PC-9 (cell line): ENCODE data around the gene CTNNA3. TPM values are rescaled to one million over a fixed set of nuclear protein-coding genes. Genes with fewer than 3 reads are reported as not detected.

Source experiments
- BruUV-seq: library from RNA; stranded (reverse); fragments of 400-500 nt; replicated peaks from 2 replicates; lab custom pipeline; 2021; lab: Mats Ljungman, UMichigan
- CTCF ChIA-PET: fragments of 300-600 bp; sonication (Branson Sonifier 250); formaldehyde crosslinking; loops from one replicate; lab custom pipeline; 2022; ENCODE audit warnings: antibody characterized with exemption; lab: Charles Lee
- POLR2A ChIA-PET: fragments of 300-600 bp; sonication (Branson Sonifier 250); formaldehyde crosslinking; loops from one replicate; lab custom pipeline; 2022; ENCODE audit warnings: antibody characterized with exemption; ENCODE audit not compliant: unreplicated experiment; lab: Charles Lee
- DNase-seq, 2 experiments: peaks; one replicate each; pipeline versions ENCODE4 v3.0.0 to v3.0.0-alpha.2; 2015 to 2022; ENCODE audit warnings: mixed read lengths in 1 of 2
- H2AFZ ChIP-seq: fragments of 200-600 bp; sonication (generic); 2 replicates; pipeline ENCODE4 v1.8.1; 2017; ENCODE audit warnings: antibody characterized with exemption
- H3F3A ChIP-seq: fragments of 200-600 bp; sonication (generic); 2 replicates; pipeline ENCODE4 v1.8.1; 2017; ENCODE audit warnings: antibody characterized with exemption, mild to moderate bottlenecking, low read depth; ENCODE audit not compliant: insufficient read depth
- H3K27ac ChIP-seq: fragments of 200-600 bp; sonication (generic); 2 replicates; pipeline ENCODE4 v1.6.1; 2016; ENCODE audit warnings: mixed run types
- H3K27me3 ChIP-seq: fragments of 200-600 bp; sonication (generic); 2 replicates; pipeline ENCODE4 v1.6.1; 2016; ENCODE audit warnings: low read depth, mixed run types; ENCODE audit not compliant: insufficient read depth
- H3K36me3 ChIP-seq: fragments of 200-600 bp; sonication (generic); 2 replicates; pipeline ENCODE4 v1.6.1; 2016; ENCODE audit warnings: low read depth, mixed run types
- H3K4me1 ChIP-seq: fragments of 200-600 bp; sonication (generic); replicated peaks from 2 replicates; pipeline ENCODE4 v1.6.1; 2016; ENCODE audit warnings: mixed run types; ENCODE audit not compliant: insufficient read depth
- H3K4me2 ChIP-seq: fragments of 200-600 bp; sonication (generic); 2 replicates; pipeline ENCODE4 v1.6.1; 2017; ENCODE audit warnings: mixed run types
- H3K4me3 ChIP-seq: fragments of 200-600 bp; sonication (generic); 2 replicates; pipeline ENCODE4 v1.6.1; 2016; ENCODE audit warnings: mixed run types
- H3K79me2 ChIP-seq: fragments of 200-600 bp; sonication (generic); 2 replicates; pipeline ENCODE4 v1.6.1; 2017; ENCODE audit warnings: low read depth, mixed run types
- H3K9me2 ChIP-seq: fragments of 200-600 bp; sonication (generic); 2 replicates; pipeline ENCODE4 v1.8.1; 2017; ENCODE audit warnings: mild to moderate bottlenecking; ENCODE audit not compliant: insufficient read depth
- H3K9me3 ChIP-seq: fragments of 200-600 bp; sonication (generic); 2 replicates; pipeline ENCODE4 v1.8.1; 2016; ENCODE audit warnings: low read depth; ENCODE audit not compliant: insufficient read depth
- H4K20me1 ChIP-seq: fragments of 200-600 bp; sonication (generic); 2 replicates; pipeline ENCODE4 v1.8.1; 2017; ENCODE audit not compliant: insufficient read depth
- CTCF ChIP-seq: fragments of 200-600 bp; sonication (generic); conservative IDR thresholded peaks from 2 replicates; pipeline ENCODE4 v1.6.1; 2017; ENCODE audit warnings: mixed run types, antibody characterized with exemption, mild to moderate bottlenecking, moderate library complexity
- EZH2 ChIP-seq: fragments of 200-600 bp; sonication (generic); IDR thresholded peaks from 2 replicates; pipeline ENCODE4 v1.8.0; 2017; ENCODE audit warnings: antibody characterized with exemption, low read depth
- intact Hi-C: fragments of 100-400 bp; cut with micrococcal nuclease; formaldehyde crosslinking; loops from one replicate; pipeline ENCODE4 v1.10.0; 2022; ENCODE audit not compliant: unreplicated experiment
- total RNA-seq: library from RNA; stranded (reverse); gene quantifications from 2 replicates; pipeline ENCODE4 v1.2.3, GENCODE V29; 2021

The CTNNA3 gene
- total RNA-seq, 1 experiment from 2014 or later = not detected

GRCh38 chr10:66637273-66638036 is 1058.5 kb downstream of the CTNNA3 start:
- H4K20me1 ChIP-seq = no peaks in the 10 kb centered on the region
- no TSS peak for BruUV-seq
- DNase-seq = peak in 1 of 2 experiments; percentile 2

GRCh38 chr10:66629996-66630395 is 1066.0 kb downstream of the CTNNA3 start:
- Histone ChIP-seq H3K27ac (no peak overlapping the region), H3K9me2 (no peaks in the 10 kb centered on the region), H3K4me1 (no peaks in the 10 kb centered on the region), H3K4me3 (no peak overlapping the region), H3K4me2 (no peak overlapping the region), H3K27me3 (no peaks in the 10 kb centered on the region), H2AFZ (no peak overlapping the region), H3F3A (no peaks in the 10 kb centered on the region), H3K9me3 (no peaks in the 10 kb centered on the region), H4K20me1 (no peaks in the 10 kb centered on the region), H3K79me2 (no peaks in the 10 kb centered on the region), H3K36me3 (no peaks in the 10 kb centered on the region)
- no peak for TF ChIP-seq EZH2
- no peak for TF ChIP-seq CTCF
- ChIA-PET POLR2A (no interaction called here), CTCF (no interaction called here)
- intact Hi-C loops = loop anchor here (10.0 kb wide), 1 partner anchor 295 kb away; the partner anchor contains the start of gene LRRTM3
- BruUV-seq = no TSS peak
- DNase-seq = no peak

More at GRCh38 chr10:66637273-66638036, 1058.5 kb downstream of the CTNNA3 start:
- Histone ChIP-seq H3K9me2 (no peaks in the 10 kb centered on the region), H3K27me3 (no peaks in the 10 kb centered on the region), H3K27ac (no peak overlapping the region), H3K79me2 (no peaks in the 10 kb centered on the region), H3K36me3 (no peaks in the 10 kb centered on the region), H3F3A (no peaks in the 10 kb centered on the region), H3K4me2 (no peak overlapping the region), H2AFZ (no peak overlapping the region), H3K4me3 (no peak overlapping the region), H3K9me3 (no peaks in the 10 kb centered on the region), H3K4me1 (no peaks in the 10 kb centered on the region)
- POLR2A ChIA-PET = no interaction called here
- CTCF ChIA-PET = no interaction called here
- no peak for TF ChIP-seq CTCF
- TF ChIP-seq EZH2 = no peak
- intact Hi-C loops = no loop called here

GRCh38 chr10:66627156-66627555 is 1068.8 kb downstream of the CTNNA3 start:
- POLR2A ChIA-PET = no interaction called here
- Histone ChIP-seq H3F3A (no peaks in the 10 kb centered on the region), H2AFZ (no peak overlapping the region), H3K27ac (no peak overlapping the region), H3K9me2 (no peaks in the 10 kb centered on the region), H3K4me3 (no peak overlapping the region), H3K27me3 (no peaks in the 10 kb centered on the region), H3K36me3 (no peaks in the 10 kb centered on the region), H3K4me1 (no peaks in the 10 kb centered on the region), H3K4me2 (no peak overlapping the region), H3K9me3 (no peaks in the 10 kb centered on the region), H4K20me1 (no peaks in the 10 kb centered on the region), H3K79me2 (no peaks in the 10 kb centered on the region)
- TF ChIP-seq CTCF = peak; percentile 42; the same call in 1 of the 2 replicates
- TF ChIP-seq EZH2 = no peak
- DNase-seq = no peak
- BruUV-seq = no TSS peak
- CTCF ChIA-PET = no interaction called here
- intact Hi-C loops = loop anchor here (10.0 kb wide), 1 partner anchor 298 kb away; the partner anchor contains the start of gene LRRTM3
